A549 (cell line): ENCODE results near the gene UBTD2. TPM values are rescaled to one million over a fixed set of nuclear protein-coding genes. Genes with fewer than 3 reads are reported as not detected.

ENCODE experiments used
- ATAC-seq, 2 experiments: fragments of 200-7000 bp in 1 of 2; fragments of >200 bp in 1 of 2; cut with Nextera tagmentation in 1 of 2; cut with Tn5 transposase in 1 of 2; 3 replicates each; pipeline versions ENCODE4 v1.8.0 to v1.9.1; 2018 to 2020; ENCODE audit warnings: mild to moderate bottlenecking in 1 of 2, moderate library complexity in 1 of 2
- CTCF ChIA-PET: fragments of 300-600 bp; sonication (Branson Sonifier 250); formaldehyde crosslinking; extraction: SDS; loops from one replicate; lab custom pipeline; 2021; ENCODE audit warnings: antibody characterized with exemption, inconsistent platforms; lab: Yijun Ruan, JAX
- POLR2A ChIA-PET: fragments of 350-600 bp; formaldehyde crosslinking; extraction: SDS; loops from one replicate; lab custom pipeline; 2021; ENCODE audit warnings: antibody characterized with exemption, inconsistent platforms; lab: Yijun Ruan, JAX
- DNase-seq, 2 experiments: peaks; one replicate each; pipeline versions ENCODE4 v3.0.0 to v3.0.0-alpha.2; 2011 to 2016; ENCODE audit warnings: low read depth in 1 of 2, low spot score in 1 of 2
- FAIRE-seq: peaks from 2 replicates; lab custom pipeline; 2011; peaks lifted over from hg19 to GRCh38; lab: Jason Lieb, UNC
- H3K27ac ChIP-seq, 2 experiments: fragments of >200 bp; sonication (Bioruptor Twin); formaldehyde crosslinking; 3 replicates each; pipeline ENCODE4 v1.5.1; 2016 to 2017
- H3K4me1 ChIP-seq: fragments of >200 bp; sonication (Bioruptor Twin); formaldehyde crosslinking; 3 replicates; pipeline ENCODE4 v1.6.1; 2016
- H3K4me2 ChIP-seq: fragments of >200 bp; sonication (Bioruptor Twin); formaldehyde crosslinking; 3 replicates; pipeline ENCODE4 v1.6.1; 2016
- H3K4me3 ChIP-seq: fragments of >200 bp; sonication (Bioruptor Twin); formaldehyde crosslinking; 3 replicates; pipeline ENCODE4 v1.5.1; 2016
- H3K9me3 ChIP-seq: fragments of >200 bp; sonication (Bioruptor Twin); formaldehyde crosslinking; 3 replicates; pipeline ENCODE4 v1.6.1; 2016
- BHLHE40 ChIP-seq: IDR thresholded peaks from 2 replicates; pipeline ENCODE4 v1.6.1; 2012; ENCODE audit warnings: low read depth, low read length, inconsistent platforms
- CBX8 ChIP-seq: fragments of 200-600 bp; sonication (generic); IDR thresholded peaks from 2 replicates; pipeline ENCODE4 v1.6.1; 2016
- EHF ChIP-seq: fragments of 250-450 bp; sonication (Bioruptor Pico); IDR thresholded peaks from 2 replicates; pipeline ENCODE4 v1.5.0; 2020; ENCODE audit warnings: mild to moderate bottlenecking
- FOSB ChIP-seq: fragments of 250-450 bp; sonication (Bioruptor Pico); IDR thresholded peaks from 2 replicates; pipeline ENCODE4 v1.5.0; 2020; ENCODE audit warnings: mild to moderate bottlenecking, moderate library complexity
- FOSL2 ChIP-seq, 2 experiments: fragments of 450-650 bp in 1 of 2; fragments of >200 bp in 1 of 2; sonication (Bioruptor Twin) in 1 of 2; formaldehyde crosslinking; IDR thresholded peaks; 2 replicates each; pipeline versions ENCODE4 v1.5.0 to v1.6.1; 2016 to 2020; ENCODE audit warnings: mild to moderate bottlenecking in 1 of 2, moderate library complexity in 1 of 2
- GATA3 ChIP-seq: IDR thresholded peaks from 2 replicates; pipeline ENCODE4 v1.6.1; 2012; ENCODE audit warnings: borderline replicate concordance
- HOXB13 ChIP-seq: fragments of 250-450 bp; sonication (Bioruptor Pico); IDR thresholded peaks from 2 replicates; pipeline ENCODE4 v1.5.0; 2020; ENCODE audit warnings: low read depth, mild to moderate bottlenecking, moderate library complexity
- HOXB5 ChIP-seq: fragments of 250-450 bp; sonication (Bioruptor Pico); IDR thresholded peaks from 2 replicates; pipeline ENCODE4 v1.5.0; 2020; ENCODE audit warnings: mild to moderate bottlenecking, moderate library complexity
- JUNB ChIP-seq: fragments of >200 bp; sonication (Bioruptor Twin); formaldehyde crosslinking; IDR thresholded peaks from 2 replicates; pipeline ENCODE4 v1.6.1; 2016
- MAZ ChIP-seq: fragments of 150-350 bp; IDR thresholded peaks from 2 replicates; pipeline ENCODE4 v1.6.1; 2014; ENCODE audit warnings: antibody characterized with exemption, low read depth, low read length, borderline replicate concordance
- NPAS2 ChIP-seq: fragments of 250-450 bp; sonication (Bioruptor Pico); IDR thresholded peaks from 2 replicates; pipeline ENCODE4 v1.8.0; 2022; ENCODE audit warnings: mild to moderate bottlenecking, moderate library complexity, borderline replicate concordance
- PHF8 ChIP-seq: fragments of 200-600 bp; sonication (generic); IDR thresholded peaks from 2 replicates; pipeline ENCODE4 v1.6.1; 2016; ENCODE audit warnings: low read depth, mild to moderate bottlenecking, antibody characterized with exemption, moderate library complexity, borderline replicate concordance
- RCOR1 ChIP-seq: fragments of 150-350 bp; IDR thresholded peaks from 2 replicates; pipeline ENCODE4 v1.6.1; 2014; ENCODE audit warnings: antibody characterized with exemption, low read length, low read depth
- RFX5 ChIP-seq: fragments of 450-650 bp; IDR thresholded peaks from 2 replicates; pipeline ENCODE4 v1.7.1; 2014; ENCODE audit warnings: antibody characterized with exemption, mild to moderate bottlenecking, moderate library complexity
- ZFP36 ChIP-seq: fragments of 450-650 bp; IDR thresholded peaks from 2 replicates; pipeline ENCODE4 v1.6.1; 2014; ENCODE audit warnings: borderline replicate concordance; ENCODE audit not compliant: partially characterized antibody
- ZNF302 ChIP-seq: fragments of 250-450 bp; sonication (Bioruptor Pico); IDR thresholded peaks from 2 replicates; pipeline ENCODE4 v1.9.0; 2021; ENCODE audit warnings: inconsistent platforms, mild to moderate bottlenecking, moderate library complexity
- WGBS: methylation state at CpG from one replicate; pipeline ENCODE4 v1.1.6; 2017; ENCODE audit errors: missing lambda C conversion rate; 5-methylcytosine and 5-hydroxymethylcytosine counted together
- polyA plus RNA-seq, 4 experiments: library from polyadenylated mRNA; depleted of rRNA in 3 of 4; stranded (reverse); fragments of >200 nt; fragmentation: RNase III in 1 of 4; extraction: RNeasy Plus Mini Kit Qiagen cat#74134 plus additional on column Dnase treatment in 1 of 4; gene quantifications; 2 replicates in 3 of 4; 3 replicates in 1 of 4; pipeline ENCODE4 v1.2.3, GENCODE V29; 2011 to 2017
- TF ChIP-seq, protein P1 (sequence below): fragments of >200 bp; sonication (Bioruptor Twin); formaldehyde crosslinking; IDR thresholded peaks from 2 replicates; pipeline ENCODE4 v1.6.1; 2016
- TF ChIP-seq, protein P2 (sequence below): fragments of 450-650 bp; IDR thresholded peaks from 2 replicates; pipeline ENCODE4 v1.6.1; 2014; ENCODE audit warnings: antibody characterized with exemption
- TF ChIP-seq, protein P3 (sequence below): fragments of 150-350 bp; IDR thresholded peaks from 2 replicates; pipeline ENCODE4 v1.6.1; 2014; ENCODE audit warnings: low read depth, mild to moderate bottlenecking, low read length
- TF ChIP-seq, protein P4 (sequence below): IDR thresholded peaks from 2 replicates; pipeline ENCODE4 v1.6.1; 2012

UBTD2 gene
- polyA plus RNA-seq, 2 of the 4 experiments (the other 2 are of a cell fraction): 16.4 to 20.9 TPM

DNA sequence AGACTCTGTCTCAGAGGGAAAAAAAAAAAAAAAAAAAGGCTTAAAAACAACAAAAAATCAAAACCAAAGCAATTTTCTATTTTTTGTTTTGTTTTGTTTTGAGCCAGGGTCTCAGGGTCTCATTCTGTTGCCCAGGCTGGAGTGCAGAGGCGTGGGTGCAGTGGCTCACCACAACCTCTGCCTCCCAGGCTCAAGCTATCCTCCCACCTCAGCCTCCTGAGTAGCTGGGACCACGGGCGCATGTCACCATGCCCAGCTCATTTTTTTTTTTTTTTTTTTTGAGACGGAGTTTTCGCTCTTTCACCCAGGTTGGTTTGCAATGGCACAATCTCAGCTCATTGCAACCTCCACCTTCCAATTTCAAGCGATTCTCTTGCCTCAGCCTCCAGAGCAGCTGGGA, 101.3 kb downstream of the UBTD2 start:
- no peak for DNase-seq
- POLR2A ChIA-PET: no interaction called here
- no peak for TF ChIP-seq FOSB
- no peak for TF ChIP-seq HOXB5 (CRISPR knock-in tag)
- TF ChIP-seq JUNB: no peak
- no peak for TF ChIP-seq CBX8
- no peak for TF ChIP-seq FOSL2 (IDR thresholded peaks at IDR 0.05)
- TF ChIP-seq FOSL2 (CRISPR knock-in tag; IDR thresholded peaks at IDR 0.05): no peak
- TF ChIP-seq, protein P1, sequence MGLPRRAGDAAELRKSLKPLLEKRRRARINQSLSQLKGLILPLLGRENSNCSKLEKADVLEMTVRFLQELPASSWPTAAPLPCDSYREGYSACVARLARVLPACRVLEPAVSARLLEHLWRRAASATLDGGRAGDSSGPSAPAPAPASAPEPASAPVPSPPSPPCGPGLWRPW: no peak
- TF ChIP-seq, protein P2, sequence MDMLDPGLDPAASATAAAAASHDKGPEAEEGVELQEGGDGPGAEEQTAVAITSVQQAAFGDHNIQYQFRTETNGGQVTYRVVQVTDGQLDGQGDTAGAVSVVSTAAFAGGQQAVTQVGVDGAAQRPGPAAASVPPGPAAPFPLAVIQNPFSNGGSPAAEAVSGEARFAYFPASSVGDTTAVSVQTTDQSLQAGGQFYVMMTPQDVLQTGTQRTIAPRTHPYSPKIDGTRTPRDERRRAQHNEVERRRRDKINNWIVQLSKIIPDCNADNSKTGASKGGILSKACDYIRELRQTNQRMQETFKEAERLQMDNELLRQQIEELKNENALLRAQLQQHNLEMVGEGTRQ: no peak
- TF ChIP-seq GATA3: no peak
- H3K4me2 ChIP-seq: no peak overlapping the region
- no peak for FAIRE-seq
- CTCF ChIA-PET: interaction anchor here (1.2 to 1.4 kb wide), 2 partner anchors 8 to 10 kb away, joined by 3 to 4 read pairs; no protein-coding TSS in a partner anchor
- H3K4me3 ChIP-seq: no peak overlapping the region
- peaks cover 8% of the 10 kb centered on the region for H3K4me1 ChIP-seq
- 86% methylated on average over 6 of the region's 6 CpGs for WGBS
- ATAC-seq: no peak
- no peaks in the 10 kb centered on the region for H3K9me3 ChIP-seq
- no peak overlapping the region for H3K27ac ChIP-seq

DNA sequence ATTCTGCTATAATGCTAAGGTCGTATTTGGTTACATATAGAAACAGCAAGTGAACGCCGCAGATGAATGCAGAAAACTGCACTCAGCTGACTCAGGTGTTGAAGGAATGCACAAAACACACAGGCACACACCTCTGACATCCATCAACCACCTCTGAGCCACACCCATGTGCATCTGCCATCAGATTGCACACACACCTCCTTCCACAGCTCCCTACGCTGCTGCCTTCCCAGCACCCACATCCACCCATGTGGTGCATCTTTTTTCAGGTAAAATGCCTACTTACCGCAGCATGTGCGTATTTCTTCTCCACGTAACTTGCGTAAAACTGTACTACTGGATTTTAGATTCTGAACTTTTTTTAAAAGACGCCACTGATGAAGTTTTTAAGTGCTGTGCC, 102.6 kb downstream of the UBTD2 start:
- TF ChIP-seq BHLHE40 (no peak), ZNF302 (no peak), MAZ (no peak), HOXB13 (CRISPR knock-in tag) (no peak), HOXB5 (CRISPR knock-in tag) (no peak), PHF8 (no peak), ZFP36 (no peak), RCOR1 (no peak), NPAS2 (no peak), EHF (CRISPR knock-in tag) (no peak), CBX8 (no peak), RFX5 (no peak)
- TF ChIP-seq, protein P3, sequence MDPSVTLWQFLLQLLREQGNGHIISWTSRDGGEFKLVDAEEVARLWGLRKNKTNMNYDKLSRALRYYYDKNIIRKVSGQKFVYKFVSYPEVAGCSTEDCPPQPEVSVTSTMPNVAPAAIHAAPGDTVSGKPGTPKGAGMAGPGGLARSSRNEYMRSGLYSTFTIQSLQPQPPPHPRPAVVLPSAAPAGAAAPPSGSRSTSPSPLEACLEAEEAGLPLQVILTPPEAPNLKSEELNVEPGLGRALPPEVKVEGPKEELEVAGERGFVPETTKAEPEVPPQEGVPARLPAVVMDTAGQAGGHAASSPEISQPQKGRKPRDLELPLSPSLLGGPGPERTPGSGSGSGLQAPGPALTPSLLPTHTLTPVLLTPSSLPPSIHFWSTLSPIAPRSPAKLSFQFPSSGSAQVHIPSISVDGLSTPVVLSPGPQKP: no peak
- TF ChIP-seq, protein P2: no peak
- TF ChIP-seq, protein P4, sequence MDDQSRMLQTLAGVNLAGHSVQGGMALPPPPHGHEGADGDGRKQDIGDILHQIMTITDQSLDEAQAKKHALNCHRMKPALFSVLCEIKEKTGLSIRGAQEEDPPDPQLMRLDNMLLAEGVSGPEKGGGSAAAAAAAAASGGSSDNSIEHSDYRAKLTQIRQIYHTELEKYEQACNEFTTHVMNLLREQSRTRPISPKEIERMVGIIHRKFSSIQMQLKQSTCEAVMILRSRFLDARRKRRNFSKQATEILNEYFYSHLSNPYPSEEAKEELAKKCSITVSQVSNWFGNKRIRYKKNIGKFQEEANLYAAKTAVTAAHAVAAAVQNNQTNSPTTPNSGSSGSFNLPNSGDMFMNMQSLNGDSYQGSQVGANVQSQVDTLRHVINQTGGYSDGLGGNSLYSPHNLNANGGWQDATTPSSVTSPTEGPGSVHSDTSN: no peak
- TF ChIP-seq, all 56 proteins: peak for 0
- H3K9me3 ChIP-seq: no peaks in the 10 kb centered on the region
- DNase-seq (no peak), FAIRE-seq (no peak), ATAC-seq (no peak)
- H3K4me3 ChIP-seq: no peak overlapping the region
- ChIA-PET CTCF (interaction anchor here (0.8 kb wide), 1 partner anchor 75 kb away, joined by 3 read pairs; no protein-coding TSS in a partner anchor), POLR2A (no interaction called here)
- H3K4me2 ChIP-seq: no peak overlapping the region
- H3K27ac ChIP-seq: no peak overlapping the region
- WGBS: 94% methylated on average over 9 of the region's 9 CpGs
- H3K4me1 ChIP-seq: no peaks in the 10 kb centered on the region
